Nephron (organoid): Measurements from ENCODE around the gene ZCCHC2.

Experiments
- H3K27ac Mint-ChIP-seq, 3 experiments: 2 replicates each; pipeline ENCODE4 v1.8.0; 2020; ENCODE audit warnings: mixed read lengths in 3 of 3, mild to moderate bottlenecking in 2 of 3, moderate library complexity in 1 of 3
- H3K27me3 Mint-ChIP-seq: 2 replicates; pipeline ENCODE4 v1.8.0; 2021; ENCODE audit warnings: low read depth, mild to moderate bottlenecking, moderate library complexity, mixed read lengths
- H3K36me3 Mint-ChIP-seq: 2 replicates; pipeline ENCODE4 v1.8.0; 2020; ENCODE audit warnings: low read depth, mixed read lengths
- H3K4me1 Mint-ChIP-seq: 2 replicates; pipeline ENCODE4 v1.8.0; 2020; ENCODE audit warnings: mixed read lengths
- H3K4me3 Mint-ChIP-seq, 3 experiments: 2 replicates each; pipeline ENCODE4 v1.8.0; 2020; ENCODE audit warnings: mild to moderate bottlenecking in 3 of 3, mixed read lengths in 3 of 3, moderate library complexity in 2 of 3
- H3K9me3 Mint-ChIP-seq: 2 replicates; pipeline ENCODE4 v1.8.0; 2020; ENCODE audit warnings: mixed read lengths
- TF ChIP-seq, protein P1 (sequence below), 3 experiments: fragments of 200-600 bp; sonication (generic); IDR thresholded peaks; one replicate each; pipeline ENCODE4 v1.5.0; 2021; ENCODE audit warnings: antibody characterized with exemption in 3 of 3; ENCODE audit not compliant: unreplicated experiment in 3 of 3

ZCCHC2 gene

GRCh38 chr18:62539284-62540165, 16.7 kb downstream of the ZCCHC2 start:
- H3K27ac Mint-ChIP-seq, result peak overlapping the region in 2 of 3 experiments; percentile 9 to 26

DNA sequence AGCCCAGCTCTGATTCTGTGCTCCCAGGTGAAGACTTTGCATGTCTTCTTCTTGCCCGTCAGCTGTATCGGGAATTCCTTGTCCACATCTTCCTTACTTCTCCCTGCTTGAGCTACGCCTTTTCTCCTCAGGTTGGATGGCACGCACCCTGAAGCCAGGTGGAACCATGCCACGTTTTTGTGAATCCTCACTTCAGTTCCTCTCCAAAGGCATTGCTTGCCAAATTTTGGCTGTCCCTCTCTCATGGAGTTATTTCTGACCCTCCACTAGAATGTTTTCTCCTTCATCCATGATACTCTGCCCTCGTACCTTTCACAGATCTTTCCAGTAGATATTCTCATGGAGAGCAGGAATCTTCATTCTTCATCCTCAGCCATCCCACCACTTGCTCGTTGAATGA, 20.2 kb downstream of the ZCCHC2 start:
- peaks cover 40% of the 10 kb centered on the region for H3K36me3 Mint-ChIP-seq
- no peaks in the 10 kb centered on the region for H3K9me3 Mint-ChIP-seq
- no peaks in the 10 kb centered on the region for H3K4me1 Mint-ChIP-seq
- TF ChIP-seq, protein P1, sequence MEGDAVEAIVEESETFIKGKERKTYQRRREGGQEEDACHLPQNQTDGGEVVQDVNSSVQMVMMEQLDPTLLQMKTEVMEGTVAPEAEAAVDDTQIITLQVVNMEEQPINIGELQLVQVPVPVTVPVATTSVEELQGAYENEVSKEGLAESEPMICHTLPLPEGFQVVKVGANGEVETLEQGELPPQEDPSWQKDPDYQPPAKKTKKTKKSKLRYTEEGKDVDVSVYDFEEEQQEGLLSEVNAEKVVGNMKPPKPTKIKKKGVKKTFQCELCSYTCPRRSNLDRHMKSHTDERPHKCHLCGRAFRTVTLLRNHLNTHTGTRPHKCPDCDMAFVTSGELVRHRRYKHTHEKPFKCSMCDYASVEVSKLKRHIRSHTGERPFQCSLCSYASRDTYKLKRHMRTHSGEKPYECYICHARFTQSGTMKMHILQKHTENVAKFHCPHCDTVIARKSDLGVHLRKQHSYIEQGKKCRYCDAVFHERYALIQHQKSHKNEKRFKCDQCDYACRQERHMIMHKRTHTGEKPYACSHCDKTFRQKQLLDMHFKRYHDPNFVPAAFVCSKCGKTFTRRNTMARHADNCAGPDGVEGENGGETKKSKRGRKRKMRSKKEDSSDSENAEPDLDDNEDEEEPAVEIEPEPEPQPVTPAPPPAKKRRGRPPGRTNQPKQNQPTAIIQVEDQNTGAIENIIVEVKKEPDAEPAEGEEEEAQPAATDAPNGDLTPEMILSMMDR (IDR thresholded peaks at IDR 0.05; ENCODE audit: unreplicated experiment in 3 of 3), result no peak
- H3K27me3 Mint-ChIP-seq, result no peaks in the 10 kb centered on the region
- H3K27ac Mint-ChIP-seq, result no peak overlapping the region
- no peak overlapping the region for H3K4me3 Mint-ChIP-seq

More at GRCh38 chr18:62539284-62540165, 16.7 kb downstream of the ZCCHC2 start:
- Mint-ChIP-seq H3K36me3 (peaks cover 23% of the 10 kb centered on the region), H3K9me3 (no peaks in the 10 kb centered on the region), H3K4me1 (peaks cover 5% of the 10 kb centered on the region), H3K27me3 (no peaks in the 10 kb centered on the region), H3K4me3 (no peak overlapping the region)
- TF ChIP-seq, protein P1 (IDR thresholded peaks at IDR 0.05; ENCODE audit: unreplicated experiment in 3 of 3), result no peak

DNA sequence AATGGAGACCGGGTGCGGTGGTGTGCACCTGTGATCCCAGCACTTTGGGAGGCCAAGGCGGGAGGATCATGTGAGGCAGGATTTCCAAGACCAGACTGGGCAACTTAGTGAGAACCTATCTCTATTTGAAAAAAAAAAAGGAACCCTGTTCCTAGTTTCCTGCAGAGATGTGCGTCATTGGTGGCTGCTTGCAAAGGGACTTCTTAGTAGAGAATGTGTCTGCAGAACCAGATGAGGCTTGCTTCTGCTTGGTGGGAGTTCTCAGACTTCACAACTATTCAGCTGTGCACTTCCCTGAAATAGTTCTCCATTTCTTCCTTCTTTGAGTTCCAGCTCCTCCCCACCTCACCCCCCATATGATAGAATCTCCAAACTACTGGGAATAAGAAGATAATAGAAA, 22.3 kb downstream of the ZCCHC2 start:
- Mint-ChIP-seq H3K27ac (no peak overlapping the region), H3K27me3 (no peaks in the 10 kb centered on the region), H3K9me3 (no peaks in the 10 kb centered on the region), H3K36me3 (peaks cover 45% of the 10 kb centered on the region), H3K4me3 (no peak overlapping the region), H3K4me1 (no peaks in the 10 kb centered on the region)
- TF ChIP-seq, protein P1 (IDR thresholded peaks at IDR 0.05; ENCODE audit: unreplicated experiment in 3 of 3), result no peak

DNA sequence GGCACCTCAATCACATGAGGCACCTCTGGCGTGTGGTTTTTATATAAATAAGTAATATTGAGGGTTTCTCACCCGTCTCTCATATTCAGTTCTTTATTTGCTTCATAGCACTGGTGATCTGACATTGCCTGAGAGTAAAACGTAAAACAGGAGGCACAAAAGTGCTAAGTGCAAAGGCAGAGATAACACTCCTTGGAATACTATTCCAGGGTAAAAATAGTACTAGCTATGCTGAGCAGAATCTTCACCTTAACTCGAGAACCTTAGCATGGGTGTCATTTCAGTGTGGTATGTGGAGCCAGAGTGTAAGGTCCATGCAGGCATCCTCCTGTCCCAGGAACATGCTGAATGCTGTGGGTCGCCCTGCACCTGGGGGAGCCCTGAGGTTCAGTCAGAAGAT, 26.9 kb downstream of the ZCCHC2 start:
- H3K27me3 Mint-ChIP-seq, result no peaks in the 10 kb centered on the region
- no peaks in the 10 kb centered on the region for H3K9me3 Mint-ChIP-seq
- peaks cover 55% of the 10 kb centered on the region for H3K36me3 Mint-ChIP-seq
- TF ChIP-seq, protein P1 (IDR thresholded peaks at IDR 0.05; ENCODE audit: unreplicated experiment in 3 of 3), result no peak
- no peak overlapping the region for H3K27ac Mint-ChIP-seq
- H3K4me3 Mint-ChIP-seq, result no peak overlapping the region
- H3K4me1 Mint-ChIP-seq, result no peaks in the 10 kb centered on the region

DNA sequence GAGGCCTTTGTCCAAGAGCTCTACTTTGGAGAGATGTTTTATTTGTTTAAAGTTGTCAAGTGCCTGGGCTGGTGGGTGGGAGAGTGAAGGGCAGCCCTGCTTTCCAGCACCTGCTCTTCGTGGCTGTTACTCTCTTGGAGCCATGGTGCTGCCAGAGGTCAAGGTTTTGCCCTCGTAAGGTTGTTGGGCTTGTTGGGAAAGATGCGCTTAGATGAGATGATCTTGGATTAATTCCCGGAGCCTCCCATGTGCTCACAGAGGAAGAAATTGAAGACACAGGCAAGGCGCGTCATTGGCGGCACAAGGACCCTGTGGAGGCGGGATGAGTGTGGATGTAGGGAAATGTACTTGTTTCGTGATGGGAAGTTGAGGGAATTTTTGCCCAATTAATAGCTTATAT, 27.9 kb downstream of the ZCCHC2 start:
- H3K4me1 Mint-ChIP-seq, result no peaks in the 10 kb centered on the region
- TF ChIP-seq, protein P1 (IDR thresholded peaks at IDR 0.05; ENCODE audit: unreplicated experiment in 3 of 3), result no peak
- no peak overlapping the region for H3K4me3 Mint-ChIP-seq
- no peaks in the 10 kb centered on the region for H3K9me3 Mint-ChIP-seq
- peaks cover 47% of the 10 kb centered on the region for H3K36me3 Mint-ChIP-seq
- no peaks in the 10 kb centered on the region for H3K27me3 Mint-ChIP-seq
- no peak overlapping the region for H3K27ac Mint-ChIP-seq
